HepG2 (cell line): ENCODE measurements around the gene DOCK11. TPM values are rescaled to one million over a fixed set of nuclear protein-coding genes. Genes with fewer than 3 reads are reported as not detected.

ENCODE experiments used
- ATAC-seq: fragments of 200-7000 bp; cut with Tn5 transposase; 3 replicates; pipeline ENCODE4 v1.9.1; 2020; ENCODE audit warnings: mild to moderate bottlenecking, moderate library complexity
- BruUV-seq: library from RNA; stranded (reverse); fragments of 400-500 nt; replicated peaks from 2 replicates; lab custom pipeline; 2021; lab: Mats Ljungman, UMichigan
- CTCF ChIA-PET: fragments of 300-600 bp; formaldehyde crosslinking; extraction: SDS; loops from one replicate; lab custom pipeline; 2021; ENCODE audit warnings: low total read pairs, inconsistent platforms, low intra/inter-chr PET ratio; lab: Yijun Ruan, JAX
- POLR2A ChIA-PET: fragments of 350-600 bp; sonication (Branson Sonifier 250); formaldehyde crosslinking; loops from one replicate; lab custom pipeline; 2020; ENCODE audit warnings: antibody characterized with exemption, inconsistent platforms; lab: Yijun Ruan, JAX
- DNase-seq: peaks from one replicate; pipeline ENCODE4 v3.0.0-alpha.2; 2015; ENCODE audit warnings: low spot score
- FAIRE-seq: peaks from 3 replicates; lab custom pipeline; 2011; peaks lifted over from hg19 to GRCh38; lab: Jason Lieb, UNC
- H2AFZ ChIP-seq: one replicate; pipeline ENCODE4 v1.6.1; 2011; ENCODE audit warnings: low read length, inconsistent platforms
- H3K27ac ChIP-seq: fragments of 300-600 bp; 3 replicates; pipeline ENCODE4 v1.8.0; 2011; ENCODE audit warnings: mixed run types, mild to moderate bottlenecking, mixed read lengths, low read length, inconsistent platforms; ENCODE audit not compliant: insufficient read depth; ENCODE audit errors: extremely low read length
- H3K27me3 ChIP-seq, 2 experiments: fragments of 200-600 bp in 1 of 2; 2 replicates in 1 of 2; 3 replicates in 1 of 2; pipeline versions ENCODE4 v1.6.0 to v1.8.0; 2011; ENCODE audit warnings: low read length in 2 of 2, mild to moderate bottlenecking in 2 of 2, moderate library complexity in 2 of 2, inconsistent platforms in 1 of 2; ENCODE audit not compliant: insufficient read depth in 2 of 2, control insufficient read depth in 1 of 2
- H3K36me3 ChIP-seq, 2 experiments: fragments of 200-600 bp in 1 of 2; replicated peaks in 1 of 2; 2 replicates in 1 of 2; 3 replicates in 1 of 2; pipeline versions ENCODE4 v1.5.1 to v1.8.0; 2011; ENCODE audit warnings: low read length in 2 of 2, inconsistent platforms in 1 of 2; ENCODE audit not compliant: insufficient read depth in 2 of 2, control insufficient read depth in 1 of 2
- H3K4me1 ChIP-seq: 2 replicates; pipeline ENCODE4 v1.5.1; 2012; ENCODE audit warnings: low read length, inconsistent platforms; ENCODE audit not compliant: insufficient read depth
- H3K4me2 ChIP-seq: 2 replicates; pipeline ENCODE4 v1.6.0; 2011; ENCODE audit warnings: low read depth, low read length, inconsistent platforms
- H3K4me3 ChIP-seq, 3 experiments: fragments of 200-600 bp in 1 of 3; sonication (generic), shearing (Covaris generic) in 1 of 3; replicated peaks in 1 of 3; 2 replicates each; pipeline ENCODE4 v1.5.1; 2011 to 2016; ENCODE audit warnings: low read length in 3 of 3, inconsistent platforms in 2 of 3, low read depth in 2 of 3, mild to moderate bottlenecking in 2 of 3, control low read depth in 1 of 3, mixed read lengths in 1 of 3; ENCODE audit not compliant: insufficient read depth in 1 of 3
- H3K79me2 ChIP-seq: one replicate; pipeline ENCODE4 v1.6.1; 2011; ENCODE audit warnings: low read length, inconsistent platforms; ENCODE audit not compliant: insufficient read depth
- H3K9ac ChIP-seq: 2 replicates; pipeline ENCODE4 v1.6.0; 2011; ENCODE audit warnings: mild to moderate bottlenecking, low read depth, low read length, inconsistent platforms; ENCODE audit not compliant: insufficient read depth
- H3K9me3 ChIP-seq: 2 replicates; pipeline ENCODE4 v1.5.1; 2012; ENCODE audit warnings: mild to moderate bottlenecking, low read length
- H4K20me1 ChIP-seq: 2 replicates; pipeline ENCODE4 v1.6.0; 2011; ENCODE audit warnings: inconsistent platforms, mild to moderate bottlenecking, low read length, moderate library complexity; ENCODE audit not compliant: insufficient read depth
- CCAR2 ChIP-seq: fragments of 200-400 bp; formaldehyde crosslinking; optimal IDR thresholded peaks from 2 replicates; pipeline ENCODE3; 2018; ENCODE audit warnings: low read depth, mild to moderate bottlenecking, low read length, moderate library complexity
- DRAP1 ChIP-seq: IDR thresholded peaks from 2 replicates; pipeline ENCODE4 v1.6.1; 2016; ENCODE audit warnings: missing genetic modification reagents, missing compliant biosample characterization
- HNF1A ChIP-seq, 2 experiments: sonication (generic) in 1 of 2; formaldehyde crosslinking in 1 of 2; IDR thresholded peaks; 2 replicates each; pipeline versions ENCODE4 v1.4.0 to v1.6.1; 2016 to 2020; ENCODE audit warnings: borderline replicate concordance in 1 of 2, low read depth in 1 of 2, mild to moderate bottlenecking in 1 of 2, missing genetic modification reagents in 1 of 2
- KDM6A ChIP-seq: IDR thresholded peaks from 2 replicates; pipeline ENCODE4 v1.6.1; 2016; ENCODE audit warnings: low read depth
- ZBTB38 ChIP-seq: sonication (generic); formaldehyde crosslinking; IDR thresholded peaks from 2 replicates; pipeline ENCODE4 v1.5.1; 2020; ENCODE audit warnings: mild to moderate bottlenecking, missing genetic modification reagents
- ZNF883 ChIP-seq: sonication (generic); formaldehyde crosslinking; IDR thresholded peaks from 2 replicates; pipeline ENCODE4 v1.5.1; 2020; ENCODE audit warnings: mild to moderate bottlenecking, missing genetic modification reagents; ENCODE audit errors: not compliant biosample characterization
- WGBS: methylation state at CpG from one replicate; pipeline ENCODE4 v1.1.6; 2017; ENCODE audit warnings: low lambda C conversion rate; 5-methylcytosine and 5-hydroxymethylcytosine counted together
- in situ Hi-C: cut with HindIII; loops from 2 replicates; pipeline ENCODE4 v1.10.0; 2017; ENCODE audit warnings: low pct_unique_long_range_greater_than_20kb; ENCODE audit not compliant: extremely low pct_ligation_motif_present
- intact Hi-C: fragments of 100-400 bp; cut with micrococcal nuclease; formaldehyde crosslinking; loops from one replicate; pipeline ENCODE4 v1.10.0; 2022; ENCODE audit not compliant: unreplicated experiment
- polyA plus RNA-seq, 8 experiments: library from polyadenylated mRNA; depleted of rRNA in 3 of 8; stranded (reverse) in 7 of 8; unstranded in 1 of 8; fragments of >200 nt; fragmentation: Illumina TruSeq in 4 of 8; extraction: Trizol in 4 of 8; gene quantifications; 2 replicates each; pipeline versions ENCODE4 v1.2.1 to v1.2.3, GENCODE V29; 2011 to 2016; ENCODE audit warnings: low read depth in 4 of 8, missing spikeins in 1 of 8, mixed read lengths in 1 of 8; ENCODE audit not compliant: insufficient read depth in 1 of 8
- total RNA-seq, 5 experiments: library from RNA; depleted of rRNA; stranded (reverse); fragments of >200 nt; fragmentation: Illumina TruSeq; extraction: Trizol; gene quantifications; 2 replicates each; pipeline ENCODE4 v1.2.3, GENCODE V29; 2016; ENCODE audit warnings: low read depth in 1 of 5
- TF ChIP-seq, protein P1 (sequence below): sonication (generic); formaldehyde crosslinking; IDR thresholded peaks from 2 replicates; pipeline ENCODE4 v1.4.0; 2020; ENCODE audit warnings: missing genetic modification reagents, mild to moderate bottlenecking, borderline replicate concordance
- TF ChIP-seq, protein P2 (sequence below): sonication (generic); formaldehyde crosslinking; IDR thresholded peaks from 2 replicates; pipeline ENCODE4 v1.5.1; 2020; ENCODE audit warnings: missing genetic modification reagents, mild to moderate bottlenecking, borderline replicate concordance

The DOCK11 gene
- total and polyA plus RNA-seq, 2 of the 13 experiments (the other 11 are each of a cell fraction or from before 2014, with no cell fraction given): 0.02 to 0.12 TPM

- Histone ChIP-seq H3K9me3 (no peaks in the 10 kb centered on the region), H3K79me2 (no peaks in the 10 kb centered on the region), H3K9ac (no peak overlapping the region), H3K27ac (no peak overlapping the region), H2AFZ (no peak overlapping the region), H3K4me1 (no peaks in the 10 kb centered on the region), H3K4me3 (no peak overlapping the region), H4K20me1 (no peaks in the 10 kb centered on the region), H3K36me3 (no peaks in the 10 kb centered on the region), H3K27me3 (no peaks in the 10 kb centered on the region), H3K4me2 (no peak overlapping the region)
- no peak for TF ChIP-seq ZBTB38
- no peak for TF ChIP-seq KDM6A (CRISPR knock-in tag)
- TF ChIP-seq, protein P1, sequence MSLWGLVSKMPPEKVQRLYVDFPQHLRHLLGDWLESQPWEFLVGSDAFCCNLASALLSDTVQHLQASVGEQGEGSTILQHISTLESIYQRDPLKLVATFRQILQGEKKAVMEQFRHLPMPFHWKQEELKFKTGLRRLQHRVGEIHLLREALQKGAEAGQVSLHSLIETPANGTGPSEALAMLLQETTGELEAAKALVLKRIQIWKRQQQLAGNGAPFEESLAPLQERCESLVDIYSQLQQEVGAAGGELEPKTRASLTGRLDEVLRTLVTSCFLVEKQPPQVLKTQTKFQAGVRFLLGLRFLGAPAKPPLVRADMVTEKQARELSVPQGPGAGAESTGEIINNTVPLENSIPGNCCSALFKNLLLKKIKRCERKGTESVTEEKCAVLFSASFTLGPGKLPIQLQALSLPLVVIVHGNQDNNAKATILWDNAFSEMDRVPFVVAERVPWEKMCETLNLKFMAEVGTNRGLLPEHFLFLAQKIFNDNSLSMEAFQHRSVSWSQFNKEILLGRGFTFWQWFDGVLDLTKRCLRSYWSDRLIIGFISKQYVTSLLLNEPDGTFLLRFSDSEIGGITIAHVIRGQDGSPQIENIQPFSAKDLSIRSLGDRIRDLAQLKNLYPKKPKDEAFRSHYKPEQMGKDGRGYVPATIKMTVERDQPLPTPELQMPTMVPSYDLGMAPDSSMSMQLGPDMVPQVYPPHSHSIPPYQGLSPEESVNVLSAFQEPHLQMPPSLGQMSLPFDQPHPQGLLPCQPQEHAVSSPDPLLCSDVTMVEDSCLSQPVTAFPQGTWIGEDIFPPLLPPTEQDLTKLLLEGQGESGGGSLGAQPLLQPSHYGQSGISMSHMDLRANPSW (CRISPR knock-in tag): no peak
- TF ChIP-seq, protein P2, sequence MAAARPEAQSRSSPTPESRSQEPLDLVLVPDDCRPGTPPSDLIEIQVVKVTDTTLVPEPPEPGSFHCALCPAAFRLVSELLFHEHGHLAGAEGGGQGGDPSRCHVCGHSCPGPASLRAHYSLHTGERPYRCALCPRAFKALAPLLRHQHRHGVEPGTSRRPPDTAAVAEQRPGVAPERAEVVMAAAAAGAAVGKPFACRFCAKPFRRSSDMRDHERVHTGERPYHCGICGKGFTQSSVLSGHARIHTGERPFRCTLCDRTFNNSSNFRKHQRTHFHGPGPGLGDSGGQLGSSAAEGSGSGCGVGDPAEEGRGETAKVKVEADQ (CRISPR knock-in tag): no peak
- TF ChIP-seq CCAR2: no peak
- TF ChIP-seq HNF1A (IDR thresholded peaks at IDR 0.05; ENCODE audit: low read depth): no peak
- TF ChIP-seq HNF1A (CRISPR knock-in tag; IDR thresholded peaks at IDR 0.05; ENCODE audit: borderline replicate concordance): no peak
- no peak for TF ChIP-seq DRAP1
- no peak for TF ChIP-seq ZNF883 (CRISPR knock-in tag)
- FAIRE-seq: no peak
- DNase-seq: no peak
- ChIA-PET POLR2A (no interaction called here), CTCF (no interaction called here)
- ATAC-seq: no peak
- BruUV-seq: no TSS peak
- in situ Hi-C loops (no loop called here), intact Hi-C loops (no loop called here)
- WGBS: 25% methylated on average over 2 of the region's 3 CpGs
These were observed 26.8 kb downstream of the DOCK11 start for GRCh38 chrX:118522230-118522926.
